SK-N-SH (cell line): ENCODE results near the gene NUP62CL. TPM values are rescaled to one million over a fixed set of nuclear protein-coding genes. Genes with fewer than 3 reads are reported as not detected.

Source experiments
- CTCF ChIA-PET: fragments of 300-600, 350-600 bp; formaldehyde crosslinking; extraction: SDS; loops from one replicate; lab custom pipeline; 2021; lab: Yijun Ruan, JAX
- POLR2A ChIA-PET: fragments of 350-600 bp; sonication (Branson Sonifier 250); formaldehyde crosslinking; extraction: SDS; loops from one replicate; lab custom pipeline; 2020; ENCODE audit warnings: antibody characterized with exemption, inconsistent platforms; lab: Yijun Ruan, JAX
- DNase-seq: peaks from one replicate; pipeline ENCODE4 v3.0.0; 2012
- H2AFZ ChIP-seq: fragments of 200-600 bp; sonication (generic); 2 replicates; pipeline ENCODE4 v1.8.1; 2016; ENCODE audit warnings: antibody characterized with exemption, mild to moderate bottlenecking, low read depth
- H3F3A ChIP-seq: fragments of 200-600 bp; sonication (generic); replicated peaks from 2 replicates; pipeline ENCODE3; 2016; ENCODE audit warnings: antibody characterized with exemption, mild to moderate bottlenecking; ENCODE audit not compliant: insufficient read depth
- H3K27ac ChIP-seq, 2 experiments: fragments of 200-500 bp in 1 of 2; fragments of 200-600 bp in 1 of 2; sonication (Bioruptor generic) in 1 of 2; sonication (generic), shearing (Covaris generic) in 1 of 2; 2 replicates each; pipeline versions ENCODE4 v1.5.1 to v1.6.1; 2014 to 2016; ENCODE audit warnings: low read depth in 2 of 2, inconsistent platforms in 1 of 2, low read length in 1 of 2, mild to moderate bottlenecking in 1 of 2, mixed read lengths in 1 of 2
- H3K27me3 ChIP-seq: fragments of 200-600 bp; sonication (generic), shearing (Covaris generic); 2 replicates; pipeline ENCODE4 v1.6.1; 2016; ENCODE audit warnings: mixed run types; ENCODE audit not compliant: insufficient read depth
- H3K36me3 ChIP-seq, 2 experiments: fragments of 200-500 bp in 1 of 2; fragments of 200-600 bp in 1 of 2; sonication (Bioruptor generic) in 1 of 2; sonication (generic) in 1 of 2; replicated peaks in 1 of 2; 2 replicates each; pipeline versions ENCODE3 to v1.5.1; 2014 to 2016; ENCODE audit warnings: low read length in 1 of 2, mild to moderate bottlenecking in 1 of 2; ENCODE audit not compliant: insufficient read depth in 2 of 2, control insufficient read depth in 1 of 2
- H3K4me1 ChIP-seq, 2 experiments: fragments of 200-500 bp in 1 of 2; fragments of 200-600 bp in 1 of 2; sonication (Bioruptor generic) in 1 of 2; sonication (generic), shearing (Covaris generic) in 1 of 2; 2 replicates each; pipeline versions ENCODE4 v1.5.1 to v1.6.1; 2014 to 2016; ENCODE audit warnings: low read depth in 1 of 2, low read length in 1 of 2, mixed run types in 1 of 2; ENCODE audit not compliant: insufficient read depth in 2 of 2, control insufficient read depth in 1 of 2
- H3K4me2 ChIP-seq: fragments of 200-600 bp; sonication (generic), shearing (Covaris generic); 2 replicates; pipeline ENCODE4 v1.6.1; 2017; ENCODE audit warnings: mixed run types
- H3K4me3 ChIP-seq, 2 experiments: fragments of 200-500 bp in 1 of 2; fragments of 200-600 bp in 1 of 2; sonication (Bioruptor generic) in 1 of 2; sonication (generic), shearing (Covaris generic) in 1 of 2; 2 replicates each; pipeline versions ENCODE4 v1.5.1 to v1.8.1; 2014 to 2016; ENCODE audit warnings: low read depth in 2 of 2, inconsistent platforms in 1 of 2, low read length in 1 of 2, mild to moderate bottlenecking in 1 of 2, mixed read lengths in 1 of 2, moderate library complexity in 1 of 2
- H3K79me2 ChIP-seq: fragments of 200-600 bp; sonication (generic); 2 replicates; pipeline ENCODE4 v1.8.1; 2017; ENCODE audit warnings: mild to moderate bottlenecking; ENCODE audit not compliant: insufficient read depth
- H3K9ac ChIP-seq: fragments of 200-600 bp; sonication (generic); 2 replicates; pipeline ENCODE4 v1.6.1; 2017; ENCODE audit warnings: mixed run types
- H3K9me2 ChIP-seq: fragments of 200-600 bp; sonication (generic); 2 replicates; pipeline ENCODE4 v1.6.1; 2017; ENCODE audit warnings: mixed run types
- H3K9me3 ChIP-seq: fragments of 200-600 bp; sonication (generic); 2 replicates; pipeline ENCODE4 v1.6.1; 2017; ENCODE audit warnings: mixed run types, mild to moderate bottlenecking, moderate library complexity
- H4K20me1 ChIP-seq: fragments of 200-600 bp; sonication (generic); 2 replicates; pipeline ENCODE4 v1.6.1; 2017; ENCODE audit warnings: mild to moderate bottlenecking, mixed run types; ENCODE audit not compliant: insufficient read depth
- CHD2 ChIP-seq: fragments of 150-350 bp; IDR thresholded peaks from 2 replicates; pipeline ENCODE4 v1.6.1; 2018; ENCODE audit warnings: low read length; ENCODE audit not compliant: partially characterized antibody
- EZH2phosphoT487 ChIP-seq: fragments of 200-600 bp; sonication (generic); IDR thresholded peaks from 2 replicates; pipeline ENCODE4 v1.6.1; 2017; ENCODE audit warnings: low read depth, mixed run types, mild to moderate bottlenecking, antibody characterized with exemption, moderate library complexity, borderline replicate concordance
- FOXJ3 ChIP-seq: sonication (generic); formaldehyde crosslinking; IDR thresholded peaks from 2 replicates; pipeline ENCODE4 v1.5.1; 2020; ENCODE audit warnings: mild to moderate bottlenecking, missing genetic modification reagents
- GABPA ChIP-seq: IDR thresholded peaks from 2 replicates; pipeline ENCODE4 v1.4.0; 2012; ENCODE audit warnings: low read depth, mild to moderate bottlenecking
- MEF2A ChIP-seq: IDR thresholded peaks from 2 replicates; pipeline ENCODE4 v1.4.0; 2012; ENCODE audit warnings: low read depth, borderline replicate concordance
- NFIC ChIP-seq: IDR thresholded peaks from 2 replicates; pipeline ENCODE4 v1.4.0; 2012; ENCODE audit warnings: borderline replicate concordance
- PBX3 ChIP-seq: IDR thresholded peaks from 2 replicates; pipeline ENCODE4; 2012
- POLR2AphosphoS5 ChIP-seq: IDR thresholded peaks from 2 replicates; pipeline ENCODE4 v1.6.1; 2012; ENCODE audit warnings: low read depth, low read length
- RAD21 ChIP-seq: IDR thresholded peaks from 2 replicates; pipeline ENCODE4 v1.6.1; 2012; ENCODE audit warnings: mild to moderate bottlenecking, low read length
- RCOR1 ChIP-seq: fragments of 150-350 bp; IDR thresholded peaks from 2 replicates; pipeline ENCODE4 v1.6.1; 2017; ENCODE audit warnings: antibody characterized with exemption, low read length
- REST ChIP-seq: IDR thresholded peaks from 2 replicates; pipeline ENCODE4 v1.6.1; 2012; ENCODE audit warnings: mild to moderate bottlenecking, low read depth, low read length, moderate library complexity
- SIN3A ChIP-seq: IDR thresholded peaks from 2 replicates; pipeline ENCODE4 v1.6.1; 2012; ENCODE audit warnings: low read depth, mild to moderate bottlenecking, low read length, moderate library complexity, borderline replicate concordance
- TAF1 ChIP-seq: IDR thresholded peaks from 2 replicates; pipeline ENCODE4 v1.6.1; 2012; ENCODE audit warnings: low read depth, mild to moderate bottlenecking, low read length, moderate library complexity, borderline replicate concordance
- USF1 ChIP-seq: IDR thresholded peaks from 2 replicates; pipeline ENCODE4 v1.4.0; 2012; ENCODE audit warnings: low read depth, borderline replicate concordance
- USF2 ChIP-seq: fragments of 150-350 bp; IDR thresholded peaks from 2 replicates; pipeline ENCODE4 v1.6.1; 2017; ENCODE audit warnings: antibody characterized with exemption, low read length, low read depth, borderline replicate concordance
- YY1 ChIP-seq: IDR thresholded peaks from 2 replicates; pipeline ENCODE4 v1.4.0; 2012; ENCODE audit warnings: low read depth, mild to moderate bottlenecking
- WGBS: methylation state at CpG from one replicate; pipeline ENCODE4 v1.1.6; 2017; ENCODE audit warnings: low lambda C conversion rate; 5-methylcytosine and 5-hydroxymethylcytosine counted together
- polyA plus RNA-seq, 3 experiments: library from polyadenylated mRNA; depleted of rRNA; stranded (reverse); fragments of >200 nt; gene quantifications; 2 replicates each; pipeline ENCODE4 v1.2.3, GENCODE V29; 2012

NUP62CL gene
- polyA plus RNA-seq, 1 of the 3 experiments (the other 2 are of a cell fraction) = 3.3 TPM

GRCh38 chrX:107135965-107136307, 70.3 kb downstream of the NUP62CL start:
- H3K4me2 ChIP-seq = no peak overlapping the region
- WGBS = 33% methylated on average over 1 of the region's 1 CpG
- H3K36me3 ChIP-seq = no peaks in the 10 kb centered on the region
- H4K20me1 ChIP-seq = no peaks in the 10 kb centered on the region
- no peaks in the 10 kb centered on the region for H3K9me2 ChIP-seq
- DNase-seq = no peak
- no peak overlapping the region for H2AFZ ChIP-seq
- H3K9me3 ChIP-seq = no peaks in the 10 kb centered on the region
- H3K4me1 ChIP-seq = no peaks in the 10 kb centered on the region
- POLR2A ChIA-PET = no interaction called here
- no peak overlapping the region for H3K4me3 ChIP-seq
- TF ChIP-seq USF2 = no peak
- TF ChIP-seq USF1 = no peak
- TF ChIP-seq CHD2 = no peak
- TF ChIP-seq POLR2AphosphoS5 = no peak
- TF ChIP-seq RAD21 = no peak
- TF ChIP-seq YY1 = no peak
- TF ChIP-seq EZH2phosphoT487 = no peak
- H3K27me3 ChIP-seq = peaks cover 7% of the 10 kb centered on the region; the same call in 1 of the 2 replicates
- no peaks in the 10 kb centered on the region for H3F3A ChIP-seq
- H3K9ac ChIP-seq = no peak overlapping the region
- CTCF ChIA-PET = interaction anchor here (0.9 kb wide), 1 partner anchor 11 kb away, joined by 3 read pairs; no protein-coding TSS in a partner anchor
- H3K27ac ChIP-seq = no peak overlapping the region
- H3K79me2 ChIP-seq = no peaks in the 10 kb centered on the region

GRCh38 chrX:107135049-107135964, 70.9 kb downstream of the NUP62CL start:
- no peak for TF ChIP-seq POLR2AphosphoS5
- TF ChIP-seq PBX3 = no peak
- no peak for TF ChIP-seq SIN3A
- no peak for TF ChIP-seq RCOR1
- TF ChIP-seq FOXJ3 = no peak
- no peak for TF ChIP-seq GABPA
- TF ChIP-seq TAF1 = no peak
- no peak for TF ChIP-seq NFIC
- no peak for TF ChIP-seq YY1
- TF ChIP-seq MEF2A = no peak
- no peak for TF ChIP-seq REST
- POLR2A ChIA-PET = no interaction called here
- Histone ChIP-seq H3K9ac (no peak overlapping the region), H3K9me3 (no peaks in the 10 kb centered on the region), H3K4me1 (no peaks in the 10 kb centered on the region), H3F3A (no peaks in the 10 kb centered on the region), H3K79me2 (no peaks in the 10 kb centered on the region), H3K4me3 (no peak overlapping the region), H3K4me2 (no peak overlapping the region), H3K9me2 (no peaks in the 10 kb centered on the region), H4K20me1 (no peaks in the 10 kb centered on the region), H3K27me3 (peaks cover 7% of the 10 kb centered on the region; the same call in 1 of the 2 replicates), H3K27ac (no peak overlapping the region), H3K36me3 (no peaks in the 10 kb centered on the region), H2AFZ (no peak overlapping the region)
- no peak for DNase-seq
- CTCF ChIA-PET = interaction anchor here (0.9 kb wide), 1 partner anchor 11 kb away, joined by 3 read pairs; no protein-coding TSS in a partner anchor
- 20% methylated on average over 5 of the region's 5 CpGs for WGBS
